Measurements from ENCODE around the gene YKT6. TPM values are rescaled to one million over a fixed set of nuclear protein-coding genes. Genes with fewer than 3 reads are reported as not detected.

The YKT6 gene
- 79.2 and 82.5 TPM in 2 replicates for total RNA-seq
- long read RNA-seq, partial matches to known transcripts, result 1 of 10 reads
- long read RNA-seq, other reads (novel, unspliced or antisense), result 4 of 10 reads

DNA sequence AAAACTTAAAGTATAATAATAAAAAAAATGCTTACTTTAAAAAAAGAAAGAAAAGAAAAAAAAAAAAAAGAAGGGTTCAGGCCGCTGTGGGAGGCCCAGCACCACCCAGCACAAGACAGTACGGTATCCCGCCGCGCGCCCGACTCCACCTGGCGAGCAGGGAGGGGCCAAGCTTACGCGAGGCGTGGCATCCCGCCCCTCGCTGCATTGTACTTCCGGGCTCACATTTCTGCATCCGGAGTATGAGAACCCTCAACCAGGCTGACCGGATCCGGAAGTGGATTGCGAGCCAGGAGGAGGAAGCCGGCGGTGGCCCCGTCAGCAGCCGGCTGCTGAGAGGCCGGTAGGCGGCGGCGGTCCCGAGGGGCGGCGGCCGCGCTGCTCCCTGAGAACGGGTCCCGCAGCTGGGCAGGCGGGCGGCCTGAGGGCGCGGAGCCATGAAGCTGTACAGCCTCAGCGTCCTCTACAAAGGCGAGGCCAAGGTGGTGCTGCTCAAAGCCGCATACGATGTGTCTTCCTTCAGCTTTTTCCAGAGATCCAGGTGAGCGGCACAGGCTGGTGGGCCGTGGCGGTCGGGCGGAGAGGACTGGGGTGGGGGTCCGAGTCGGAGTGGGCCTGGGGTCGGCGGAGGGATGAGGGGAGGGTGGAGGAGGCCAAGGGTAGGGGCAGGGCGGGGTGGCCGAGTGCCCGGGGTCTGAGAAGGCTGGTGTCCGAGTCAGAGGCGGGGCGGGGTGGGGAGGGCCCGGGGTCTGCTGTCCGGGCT is at the start of gene YKT6:
Gene YKT6, plus strand, starts transcription at position 280 of the 763 bp plus-strand sequence. Its CDS starts 158 bp downstream, at position 438.
- DNase-seq (ENCODE audit: low spot score, unreplicated experiment), result peak; percentile 80
- Mint-ChIP-seq H3K27me3 (peaks cover 10% of the 10 kb centered on the region), H3K4me1 (ENCODE audit: low read depth) (peaks cover 13% of the 10 kb centered on the region), H3K9me3 (ENCODE audit: low read depth) (no peaks in the 10 kb centered on the region), H3K36me3 (ENCODE audit: insufficient read depth) (peaks cover 6% of the 10 kb centered on the region), H3K27ac (peak within 1 kb of the TSS; percentile 97), H3K4me3 (ENCODE audit: low read depth) (peak within 1 kb of the TSS; percentile 92)
- TF ChIP-seq, protein P1, sequence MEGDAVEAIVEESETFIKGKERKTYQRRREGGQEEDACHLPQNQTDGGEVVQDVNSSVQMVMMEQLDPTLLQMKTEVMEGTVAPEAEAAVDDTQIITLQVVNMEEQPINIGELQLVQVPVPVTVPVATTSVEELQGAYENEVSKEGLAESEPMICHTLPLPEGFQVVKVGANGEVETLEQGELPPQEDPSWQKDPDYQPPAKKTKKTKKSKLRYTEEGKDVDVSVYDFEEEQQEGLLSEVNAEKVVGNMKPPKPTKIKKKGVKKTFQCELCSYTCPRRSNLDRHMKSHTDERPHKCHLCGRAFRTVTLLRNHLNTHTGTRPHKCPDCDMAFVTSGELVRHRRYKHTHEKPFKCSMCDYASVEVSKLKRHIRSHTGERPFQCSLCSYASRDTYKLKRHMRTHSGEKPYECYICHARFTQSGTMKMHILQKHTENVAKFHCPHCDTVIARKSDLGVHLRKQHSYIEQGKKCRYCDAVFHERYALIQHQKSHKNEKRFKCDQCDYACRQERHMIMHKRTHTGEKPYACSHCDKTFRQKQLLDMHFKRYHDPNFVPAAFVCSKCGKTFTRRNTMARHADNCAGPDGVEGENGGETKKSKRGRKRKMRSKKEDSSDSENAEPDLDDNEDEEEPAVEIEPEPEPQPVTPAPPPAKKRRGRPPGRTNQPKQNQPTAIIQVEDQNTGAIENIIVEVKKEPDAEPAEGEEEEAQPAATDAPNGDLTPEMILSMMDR (IDR thresholded peaks at IDR 0.05; ENCODE audit: unreplicated experiment), result peak; percentile 66

DNA sequence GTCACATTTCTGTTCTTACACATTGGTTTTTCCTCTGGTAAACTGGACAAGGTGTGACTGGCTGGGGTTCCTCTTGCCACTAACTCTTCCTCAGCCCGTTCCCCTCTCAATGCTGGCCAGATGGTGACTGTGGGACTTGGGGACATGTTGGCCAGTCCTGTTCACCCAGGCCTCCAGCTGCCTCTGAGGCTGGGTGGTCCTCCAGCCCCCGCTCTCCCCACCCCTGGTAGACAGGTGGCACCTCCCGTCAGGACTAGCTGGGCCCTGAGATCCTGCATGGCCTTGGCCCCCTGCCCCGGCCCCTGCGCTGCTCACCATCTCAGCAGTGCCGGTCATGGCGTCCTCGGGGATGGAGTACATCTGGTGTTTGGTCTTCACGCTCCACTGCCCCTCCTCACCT is 48.8 kb upstream of the YKT6 start:
- Mint-ChIP-seq H3K9me3 (ENCODE audit: low read depth) (no peaks in the 10 kb centered on the region), H3K4me1 (ENCODE audit: low read depth) (peaks cover 9% of the 10 kb centered on the region), H3K36me3 (ENCODE audit: insufficient read depth) (no peaks in the 10 kb centered on the region), H3K4me3 (ENCODE audit: low read depth) (no peak overlapping the region), H3K27me3 (peaks cover 13% of the 10 kb centered on the region), H3K27ac (no peak overlapping the region)
- TF ChIP-seq, protein P1 (IDR thresholded peaks at IDR 0.05; ENCODE audit: unreplicated experiment), result no peak
- DNase-seq (ENCODE audit: low spot score, unreplicated experiment), result no peak

DNA sequence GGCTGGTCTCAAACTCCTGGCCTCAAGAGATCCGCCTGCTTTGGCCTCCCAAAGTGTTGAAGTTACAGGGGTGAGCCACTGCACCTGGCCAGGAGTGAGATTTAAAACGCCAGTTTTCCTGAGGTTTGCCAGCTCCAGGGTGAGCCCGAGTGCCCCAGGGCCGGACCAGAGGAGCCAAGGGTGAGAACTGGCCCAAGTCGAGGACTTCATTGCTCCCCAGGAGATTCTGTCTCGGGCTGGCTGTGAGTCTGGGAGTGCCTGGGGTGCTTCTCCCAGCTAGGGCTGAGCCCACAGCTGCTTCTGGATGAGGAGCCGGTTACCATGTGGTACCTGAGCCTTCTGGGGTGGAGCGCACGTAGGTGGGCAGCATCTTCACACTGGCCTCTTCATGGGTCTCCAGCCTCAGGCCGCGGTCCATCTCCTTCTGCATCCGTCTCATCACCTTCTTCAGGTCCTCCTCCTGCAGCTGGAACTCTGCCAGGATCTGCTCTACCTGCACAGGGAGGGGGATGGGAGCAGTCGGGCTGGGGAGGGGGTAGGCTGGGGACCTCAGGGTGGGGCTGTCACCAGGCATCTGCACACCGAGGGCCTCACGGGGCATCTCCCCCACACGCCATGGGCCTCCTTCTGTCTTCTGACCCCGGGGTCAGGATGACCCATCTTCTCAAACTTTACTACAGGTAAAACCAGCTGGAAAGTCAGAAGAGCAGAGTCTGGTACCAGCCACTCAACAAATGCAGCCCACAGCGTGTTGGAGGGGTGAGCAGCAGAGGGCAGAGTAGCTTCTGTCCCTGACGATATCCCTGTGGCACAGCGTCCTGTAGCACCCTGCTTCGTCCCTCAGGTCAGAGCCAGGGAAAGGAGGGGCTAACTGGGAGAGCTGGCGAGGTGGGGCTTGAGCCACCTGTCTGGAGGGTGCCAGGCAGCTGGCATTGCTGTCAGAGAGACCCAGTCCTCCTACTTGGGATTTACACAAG is 47.5 kb upstream of the YKT6 start:
- Mint-ChIP-seq H3K36me3 (ENCODE audit: insufficient read depth) (no peaks in the 10 kb centered on the region), H3K9me3 (ENCODE audit: low read depth) (no peaks in the 10 kb centered on the region), H3K27me3 (peaks cover 4% of the 10 kb centered on the region), H3K4me1 (ENCODE audit: low read depth) (peaks cover 1% of the 10 kb centered on the region), H3K4me3 (ENCODE audit: low read depth) (no peak overlapping the region), H3K27ac (no peak overlapping the region)
- TF ChIP-seq, protein P1 (IDR thresholded peaks at IDR 0.05; ENCODE audit: unreplicated experiment), result no peak
- no peak for DNase-seq (ENCODE audit: low spot score, unreplicated experiment)

DNA sequence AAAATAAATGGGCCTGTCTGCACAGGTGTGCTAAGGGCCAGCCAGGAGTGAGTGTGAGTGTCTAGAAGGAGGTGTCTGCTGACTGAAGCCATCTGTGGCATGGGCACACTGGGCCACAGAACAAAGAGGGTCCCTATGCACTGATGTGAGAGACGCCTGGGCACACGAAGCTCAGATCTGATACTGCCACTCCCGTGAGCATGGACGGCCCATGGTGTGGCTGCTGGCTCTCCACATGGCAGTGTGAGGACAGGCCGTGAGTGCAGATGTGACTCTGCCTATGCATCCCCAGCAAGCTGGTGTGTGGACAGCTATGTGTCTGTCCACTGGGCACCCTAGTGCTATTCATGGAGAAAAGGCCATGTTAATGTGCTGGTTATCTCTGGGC is 46.8 kb upstream of the YKT6 start:
- TF ChIP-seq, protein P1 (IDR thresholded peaks at IDR 0.05; ENCODE audit: unreplicated experiment), result no peak
- no peaks in the 10 kb centered on the region for H3K9me3 Mint-ChIP-seq (ENCODE audit: low read depth)
- H3K4me3 Mint-ChIP-seq (ENCODE audit: low read depth), result no peak overlapping the region
- peaks cover 1% of the 10 kb centered on the region for H3K4me1 Mint-ChIP-seq (ENCODE audit: low read depth)
- H3K36me3 Mint-ChIP-seq (ENCODE audit: insufficient read depth), result no peaks in the 10 kb centered on the region
- DNase-seq (ENCODE audit: low spot score, unreplicated experiment), result no peak
- H3K27me3 Mint-ChIP-seq, result peaks cover under 1% of the 10 kb centered on the region
- H3K27ac Mint-ChIP-seq, result no peak overlapping the region

DNA sequence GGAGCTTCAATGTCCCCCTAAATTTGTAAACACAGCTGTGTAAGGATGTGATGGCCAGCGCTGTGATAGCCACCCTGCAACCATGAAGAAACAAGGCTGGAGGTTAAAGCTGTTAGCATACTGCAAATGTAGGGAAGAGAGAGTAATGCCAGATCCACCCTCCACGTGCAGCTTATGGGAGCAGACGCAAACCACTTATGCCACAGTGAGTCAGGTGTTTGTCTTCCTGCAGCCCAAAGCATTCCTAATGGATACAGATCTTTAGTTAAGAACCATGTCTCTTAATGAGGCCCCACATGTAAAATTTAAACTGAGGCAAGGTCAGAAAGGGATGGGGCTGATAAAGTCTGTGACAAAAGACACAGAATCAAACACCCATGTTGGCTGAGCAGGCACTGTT is 46.1 kb upstream of the YKT6 start:
- TF ChIP-seq, protein P1 (IDR thresholded peaks at IDR 0.05; ENCODE audit: unreplicated experiment), result no peak
- H3K9me3 Mint-ChIP-seq (ENCODE audit: low read depth), result no peaks in the 10 kb centered on the region
- H3K4me3 Mint-ChIP-seq (ENCODE audit: low read depth), result no peak overlapping the region
- H3K4me1 Mint-ChIP-seq (ENCODE audit: low read depth), result peaks cover 1% of the 10 kb centered on the region
- no peaks in the 10 kb centered on the region for H3K36me3 Mint-ChIP-seq (ENCODE audit: insufficient read depth)
- no peak overlapping the region for H3K27ac Mint-ChIP-seq
- DNase-seq (ENCODE audit: low spot score, unreplicated experiment), result no peak
- no peaks in the 10 kb centered on the region for H3K27me3 Mint-ChIP-seq

Data from progenitor cell of endocrine pancreas (in vitro differentiated cells).